ENCODE results near the gene SETD4.
"Not testable (repeated sequence)": the region's sequence is repeated elsewhere in the genome, so short reads cannot be mapped to it uniquely, and the experiment has no call there.

The SETD4 gene, protein sequence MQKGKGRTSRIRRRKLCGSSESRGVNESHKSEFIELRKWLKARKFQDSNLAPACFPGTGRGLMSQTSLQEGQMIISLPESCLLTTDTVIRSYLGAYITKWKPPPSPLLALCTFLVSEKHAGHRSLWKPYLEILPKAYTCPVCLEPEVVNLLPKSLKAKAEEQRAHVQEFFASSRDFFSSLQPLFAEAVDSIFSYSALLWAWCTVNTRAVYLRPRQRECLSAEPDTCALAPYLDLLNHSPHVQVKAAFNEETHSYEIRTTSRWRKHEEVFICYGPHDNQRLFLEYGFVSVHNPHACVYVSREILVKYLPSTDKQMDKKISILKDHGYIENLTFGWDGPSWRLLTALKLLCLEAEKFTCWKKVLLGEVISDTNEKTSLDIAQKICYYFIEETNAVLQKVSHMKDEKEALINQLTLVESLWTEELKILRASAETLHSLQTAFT

GRCh38 chr21:36060159-36060921, at the start of gene SETD4:
TSS of gene SETD4 (minus strand) at chr21:36060526. CDS start at chr21:36058888, 1,638 bp downstream.
- no peaks in the 10 kb centered on the region for H3K27me3 Mint-ChIP-seq
- H3K4me3 Mint-ChIP-seq: peak within 1 kb of the TSS; percentile 96
- peak within 1 kb of the TSS; percentile 95 for H3K27ac Mint-ChIP-seq
- no peaks in the 10 kb centered on the region for H3K9me3 Mint-ChIP-seq
- H3K4me1 Mint-ChIP-seq: peaks cover 10% of the 10 kb centered on the region
- peaks cover 18% of the 10 kb centered on the region for H3K36me3 Mint-ChIP-seq
- peak; percentile 96 for ATAC-seq

DNA sequence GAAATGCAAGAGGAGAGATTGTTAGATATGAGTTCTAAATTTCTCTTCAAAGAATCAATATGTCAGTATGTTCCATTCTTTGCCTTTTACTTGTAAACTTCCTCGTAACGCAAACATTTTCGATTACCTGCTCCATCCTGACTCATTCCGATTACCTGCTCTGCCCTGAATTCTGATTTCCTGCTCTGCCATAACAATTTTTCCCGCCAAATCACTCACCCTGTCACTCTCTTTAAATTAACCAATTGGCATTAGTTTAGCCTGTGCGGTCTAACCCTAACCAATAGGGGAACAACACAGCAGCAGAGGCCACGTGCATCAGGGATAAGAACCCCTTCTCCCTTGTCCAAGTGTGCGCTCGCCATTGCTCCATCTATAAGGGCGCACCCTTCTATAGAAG, 49.5 kb upstream of the SETD4 start:
- Mint-ChIP-seq H3K9me3 (no peaks in the 10 kb centered on the region), H3K4me3 (no peak overlapping the region), H3K27ac (no peak overlapping the region), H3K27me3 (peaks cover 21% of the 10 kb centered on the region), H3K36me3 (no peaks in the 10 kb centered on the region), H3K4me1 (peaks cover 29% of the 10 kb centered on the region)
- no peak for ATAC-seq

DNA sequence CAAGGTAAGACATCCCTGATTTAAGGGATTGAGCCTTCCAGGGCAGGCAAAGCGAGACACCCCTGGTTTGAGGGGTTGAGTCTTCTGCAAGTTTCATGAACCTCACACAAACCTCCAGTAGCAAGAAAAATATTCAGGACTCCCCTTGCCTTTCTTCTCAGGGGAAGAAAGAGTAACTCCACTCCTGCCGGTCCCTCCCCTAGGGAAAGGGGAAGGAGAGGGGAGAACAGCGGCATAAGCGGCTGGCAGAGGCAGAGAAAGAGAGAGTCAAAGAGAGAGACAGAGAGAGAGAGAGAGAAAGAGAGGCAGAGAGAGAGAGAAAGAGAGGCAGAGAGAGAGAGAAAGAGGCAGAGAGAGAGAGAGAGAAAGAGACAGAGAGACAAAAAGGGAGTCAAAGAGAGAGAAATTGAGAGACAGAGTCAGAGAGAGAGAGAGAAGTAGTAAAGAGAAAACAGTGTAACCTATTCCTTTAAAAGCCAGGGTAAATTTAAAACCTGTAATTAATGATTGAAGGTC, 45.1 kb upstream of the SETD4 start:
- Mint-ChIP-seq H3K27me3 (peaks cover 29% of the 10 kb centered on the region), H3K4me3 (no peak overlapping the region), H3K27ac (no peak overlapping the region), H3K9me3 (no peaks in the 10 kb centered on the region), H3K4me1 (peaks cover 10% of the 10 kb centered on the region), H3K36me3 (no peaks in the 10 kb centered on the region)
- no peak for ATAC-seq

DNA sequence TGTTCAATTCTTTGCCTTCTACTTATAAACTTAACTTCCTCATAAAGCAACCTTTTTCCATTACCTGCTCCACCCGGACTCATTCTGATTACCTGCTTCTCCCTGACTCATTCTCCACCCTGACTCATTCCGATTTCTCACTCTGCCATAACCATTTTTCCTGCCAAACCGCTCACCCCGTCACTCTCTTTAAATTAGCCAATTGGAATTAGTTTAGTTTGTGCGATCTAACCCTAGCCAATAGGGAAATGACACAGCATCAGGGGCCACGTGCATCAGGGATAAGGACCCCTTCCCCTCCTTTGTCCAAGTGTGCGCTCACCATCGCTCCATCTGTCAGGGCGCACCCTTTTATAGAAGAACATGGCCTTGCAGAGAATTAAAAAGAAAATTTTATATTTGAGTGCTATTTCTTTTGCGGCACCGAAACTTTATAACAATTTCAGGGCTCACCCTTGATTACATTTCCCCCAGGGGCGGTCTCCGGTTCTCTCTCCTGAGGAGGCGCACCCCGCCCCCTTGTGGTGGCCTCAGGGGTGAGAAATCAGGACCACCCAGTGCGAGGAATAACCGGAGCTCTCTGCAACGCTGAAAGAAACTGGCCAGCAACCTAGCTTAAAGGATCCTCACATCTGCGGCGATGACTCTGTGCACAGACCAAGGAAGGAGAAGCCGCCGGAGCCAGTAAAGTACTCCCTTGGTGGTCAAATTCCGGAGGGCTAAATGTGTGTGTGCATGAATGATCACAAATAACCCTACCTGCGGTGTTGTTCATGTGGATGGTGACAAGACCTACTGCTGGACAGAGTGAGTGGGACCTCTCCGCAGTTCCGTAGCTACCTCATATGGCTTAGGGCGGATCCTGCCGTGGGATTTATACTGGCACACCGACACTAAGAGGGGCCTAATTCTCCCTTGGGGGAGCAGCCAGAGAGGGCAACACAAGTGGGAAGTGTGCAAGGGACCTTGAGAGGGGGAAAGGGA, 44.3 kb upstream of the SETD4 start:
- ATAC-seq: peak; percentile 59
- peak overlapping the region; percentile 36 for H3K4me3 Mint-ChIP-seq
- H3K36me3 Mint-ChIP-seq: no peaks in the 10 kb centered on the region
- H3K27ac Mint-ChIP-seq: no peak overlapping the region
- no peaks in the 10 kb centered on the region for H3K9me3 Mint-ChIP-seq
- peaks cover 10% of the 10 kb centered on the region for H3K4me1 Mint-ChIP-seq
- peaks cover 29% of the 10 kb centered on the region for H3K27me3 Mint-ChIP-seq

- H3K9me3 Mint-ChIP-seq: no peaks in the 10 kb centered on the region
- H3K27me3 Mint-ChIP-seq: peaks cover 29% of the 10 kb centered on the region
- H3K4me3 Mint-ChIP-seq: no peak overlapping the region
- no peak overlapping the region for H3K27ac Mint-ChIP-seq
- ATAC-seq: no peak
- H3K4me1 Mint-ChIP-seq: peaks cover 10% of the 10 kb centered on the region
- H3K36me3 Mint-ChIP-seq: no peaks in the 10 kb centered on the region
Measured at GRCh38 chr21:36103434-36103833, 43.1 kb upstream of the SETD4 start.

GRCh38 chr21:36100971-36101641, 40.8 kb upstream of the SETD4 start:
- H3K27ac Mint-ChIP-seq: no peak overlapping the region
- H3K9me3 Mint-ChIP-seq: no peaks in the 10 kb centered on the region
- H3K36me3 Mint-ChIP-seq: no peaks in the 10 kb centered on the region
- H3K27me3 Mint-ChIP-seq: peaks cover 20% of the 10 kb centered on the region
- peaks cover 21% of the 10 kb centered on the region for H3K4me1 Mint-ChIP-seq
- no peak overlapping the region for H3K4me3 Mint-ChIP-seq
- no peak for ATAC-seq

GRCh38 chr21:36099695-36100211, 39.4 kb upstream of the SETD4 start:
- H3K27me3 Mint-ChIP-seq, H3K36me3 Mint-ChIP-seq, H3K9me3 Mint-ChIP-seq, ATAC-seq, H3K27ac Mint-ChIP-seq, H3K4me3 Mint-ChIP-seq: not testable (repeated sequence)
- peaks cover 18% of the 10 kb centered on the region for H3K4me1 Mint-ChIP-seq

DNA sequence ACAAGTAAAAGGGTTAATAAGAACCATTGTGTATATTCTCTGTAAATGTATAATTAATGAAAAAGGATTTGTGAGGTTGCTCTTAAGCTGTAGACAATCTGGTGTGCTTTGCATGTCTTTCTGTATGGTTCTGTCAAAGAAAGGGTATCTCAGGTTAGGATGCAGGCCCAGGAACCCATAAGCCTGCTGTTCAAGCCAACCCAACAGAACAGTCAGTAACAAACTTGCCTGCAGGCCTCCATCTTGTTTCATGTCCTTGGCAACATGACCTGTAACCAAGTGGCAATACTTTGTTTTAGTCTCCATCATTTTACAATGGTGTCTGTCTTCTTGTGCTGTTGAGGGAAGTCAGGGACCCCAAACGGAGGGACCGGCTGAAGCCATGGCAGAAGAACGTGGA, 38.7 kb upstream of the SETD4 start:
- Mint-ChIP-seq H3K4me1 (peaks cover 11% of the 10 kb centered on the region), H3K9me3 (no peaks in the 10 kb centered on the region), H3K27me3 (no peaks in the 10 kb centered on the region), H3K27ac (no peak overlapping the region), H3K4me3 (no peak overlapping the region), H3K36me3 (no peaks in the 10 kb centered on the region)
- ATAC-seq: no peak

DNA sequence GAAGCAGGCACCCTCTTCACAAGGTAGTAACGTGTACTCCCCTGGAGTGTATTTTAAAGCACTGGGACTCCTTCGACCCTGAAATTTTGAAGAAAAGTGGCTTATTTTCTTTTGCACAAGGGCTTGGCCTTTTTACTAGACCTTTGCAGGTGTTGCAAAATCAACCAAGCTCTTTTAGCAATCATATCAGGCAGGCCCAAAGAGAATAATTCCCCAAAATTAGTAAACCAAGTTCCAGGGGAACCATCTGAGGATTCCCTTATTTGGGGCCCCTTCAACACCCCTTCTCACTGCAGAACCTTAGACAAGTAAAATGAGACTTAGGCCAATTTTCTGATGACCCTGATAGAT, 37.8 kb upstream of the SETD4 start:
- peaks cover 11% of the 10 kb centered on the region for H3K4me1 Mint-ChIP-seq
- peaks cover 6% of the 10 kb centered on the region for H3K9me3 Mint-ChIP-seq
- H3K36me3 Mint-ChIP-seq: peaks cover 8% of the 10 kb centered on the region
- no peak overlapping the region for H3K4me3 Mint-ChIP-seq
- no peak for ATAC-seq
- peaks cover 8% of the 10 kb centered on the region for H3K27me3 Mint-ChIP-seq
- peak overlapping the region; percentile 31 for H3K27ac Mint-ChIP-seq

DNA sequence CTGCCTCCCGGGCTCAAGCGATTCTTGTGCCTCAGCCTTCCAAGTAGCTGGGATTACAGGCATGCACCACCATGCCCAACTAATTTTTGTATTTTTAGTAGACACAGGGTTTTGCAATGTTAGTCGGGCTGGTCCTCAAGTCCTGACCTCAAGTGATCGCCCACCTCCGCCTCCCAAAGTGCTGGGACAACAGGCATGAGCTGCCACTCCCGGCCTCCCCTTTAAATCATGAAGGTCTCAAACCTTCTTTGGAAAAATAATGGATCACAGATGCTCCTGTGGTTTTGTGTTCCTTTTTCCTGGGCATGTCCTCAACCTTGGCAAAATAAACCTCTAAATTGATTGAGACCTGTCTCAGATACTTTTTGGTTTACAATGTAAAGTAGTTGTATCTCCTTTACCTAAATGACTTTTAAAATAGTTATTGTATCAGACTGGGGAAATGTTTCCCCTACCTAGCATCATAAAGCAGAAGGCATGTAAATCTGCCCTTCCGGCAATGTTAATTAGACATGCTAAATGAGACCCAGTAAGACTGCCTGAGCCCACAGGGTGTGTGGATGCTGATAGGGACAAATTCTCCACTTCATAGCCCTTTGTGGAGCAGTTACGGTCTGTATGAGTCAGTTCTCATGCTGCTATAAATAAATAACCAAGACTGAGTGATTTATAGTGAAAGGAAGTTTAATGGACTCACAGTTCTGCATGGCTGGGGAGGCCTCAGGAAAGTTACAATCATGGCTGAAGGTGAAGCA, 37.3 kb upstream of the SETD4 start:
- peak; percentile 81 for ATAC-seq
- Mint-ChIP-seq H3K9me3 (peaks cover 6% of the 10 kb centered on the region), H3K4me3 (no peak overlapping the region), H3K4me1 (peaks cover 11% of the 10 kb centered on the region), H3K27me3 (peaks cover 10% of the 10 kb centered on the region), H3K36me3 (peaks cover 8% of the 10 kb centered on the region), H3K27ac (peak overlapping the region; percentile 31)

DNA sequence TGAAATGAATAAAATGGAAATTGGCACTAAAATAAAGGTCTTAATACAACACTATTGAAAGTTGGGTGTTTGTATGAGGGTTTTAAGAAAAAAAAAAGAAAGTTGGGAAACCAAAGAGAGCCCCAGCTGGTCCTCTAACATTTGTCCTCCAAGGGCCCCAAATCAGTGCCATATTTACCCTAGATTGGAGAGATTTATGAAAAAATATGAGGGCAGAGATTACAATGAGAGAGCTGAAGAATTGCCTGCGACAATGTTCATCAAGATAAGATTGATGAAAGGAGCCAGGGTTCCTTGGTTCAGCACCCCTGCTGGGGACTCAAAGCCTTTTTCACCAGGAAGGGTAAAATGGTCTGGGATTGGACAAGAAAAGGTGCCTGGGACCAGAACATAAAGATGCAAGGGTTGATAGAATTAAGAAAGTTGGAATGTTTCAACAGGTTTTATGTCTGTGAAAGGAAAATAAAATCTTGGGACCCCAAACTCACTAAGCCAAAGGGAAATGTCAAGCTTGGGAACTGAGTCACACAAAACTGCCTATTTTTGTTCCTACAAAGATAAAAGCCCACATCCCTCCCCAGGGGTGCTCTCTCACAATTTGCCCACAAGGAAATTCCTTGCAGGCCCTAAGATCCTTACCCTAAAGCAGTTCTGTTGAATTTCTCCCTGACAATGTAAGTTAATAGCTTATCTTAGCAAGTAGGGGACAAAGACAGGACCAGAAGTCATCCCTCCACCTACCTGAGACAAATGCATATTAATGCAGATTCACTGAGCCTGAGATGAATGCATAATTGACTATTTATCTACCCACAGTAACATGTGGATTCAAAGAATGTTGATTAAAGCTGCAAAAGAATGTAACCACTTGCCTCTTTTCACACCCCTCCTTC, 36.3 kb upstream of the SETD4 start:
- Mint-ChIP-seq H3K27ac (no peak overlapping the region), H3K9me3 (peaks cover 6% of the 10 kb centered on the region), H3K4me3 (no peak overlapping the region), H3K36me3 (peaks cover 8% of the 10 kb centered on the region), H3K27me3 (peaks cover 10% of the 10 kb centered on the region), H3K4me1 (peaks cover 11% of the 10 kb centered on the region)
- no peak for ATAC-seq

DNA sequence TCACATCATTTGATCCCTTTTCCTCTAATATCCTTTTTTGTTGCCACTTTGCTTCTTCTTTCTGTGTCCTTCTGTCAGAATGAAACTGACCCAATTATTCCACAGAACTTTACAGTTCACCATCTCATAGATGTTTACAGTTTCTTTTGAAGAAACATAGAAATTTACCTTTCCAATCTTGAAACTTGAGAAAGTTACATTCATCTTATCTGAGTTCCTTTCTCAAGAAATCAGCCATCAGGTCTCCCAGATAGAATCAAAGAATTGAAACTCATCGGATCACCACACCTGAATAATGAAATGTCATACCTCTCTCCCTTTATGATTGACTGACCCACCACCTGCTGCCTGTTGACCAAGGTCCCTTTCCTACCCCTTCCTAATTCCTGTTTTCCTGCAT, 33.2 kb upstream of the SETD4 start:
- H3K36me3 Mint-ChIP-seq: peaks cover 8% of the 10 kb centered on the region
- H3K27ac Mint-ChIP-seq: no peak overlapping the region
- H3K4me3 Mint-ChIP-seq: no peak overlapping the region

DNA sequence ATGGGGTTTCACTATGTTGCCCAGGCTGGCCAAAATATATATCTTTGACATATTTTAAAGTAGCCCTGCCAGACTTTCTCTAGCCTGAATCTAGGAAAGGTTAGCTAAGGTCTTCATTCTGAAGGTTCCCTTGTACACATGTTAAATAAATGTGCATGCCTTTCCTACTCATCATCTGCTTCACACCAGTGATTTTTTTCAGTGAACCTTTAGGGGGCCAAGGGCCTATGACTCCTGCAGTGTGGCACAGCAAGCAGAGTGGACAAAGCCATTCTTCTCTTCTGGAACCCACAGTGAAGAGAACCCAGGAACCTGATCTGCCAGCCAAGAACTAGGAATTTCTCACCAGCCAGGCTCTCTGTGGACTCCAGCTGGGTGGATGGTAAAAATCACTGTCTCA, 32.4 kb upstream of the SETD4 start:
- Mint-ChIP-seq H3K9me3 (peaks cover 6% of the 10 kb centered on the region), H3K27me3 (peaks cover 10% of the 10 kb centered on the region), H3K36me3 (peaks cover 8% of the 10 kb centered on the region), H3K27ac (no peak overlapping the region), H3K4me3 (no peak overlapping the region), H3K4me1 (peaks cover 6% of the 10 kb centered on the region)
- no peak for ATAC-seq

More for the DNA sequence above, 33.2 kb upstream of the SETD4 start:
- H3K9me3 Mint-ChIP-seq: peaks cover 6% of the 10 kb centered on the region
- H3K4me1 Mint-ChIP-seq: peaks cover 11% of the 10 kb centered on the region
- peaks cover 10% of the 10 kb centered on the region for H3K27me3 Mint-ChIP-seq
- no peak for ATAC-seq

Data from stimulated activated memory B cell treated with anti-CD40 and anti-IgM and Interleukin-4, amounts not matched to agents 10 μg/mL and 1 μg/mL and 100 μg/mL, for 72 hours (primary cell).